ENCODE results near the gene PRR12.

DNA sequence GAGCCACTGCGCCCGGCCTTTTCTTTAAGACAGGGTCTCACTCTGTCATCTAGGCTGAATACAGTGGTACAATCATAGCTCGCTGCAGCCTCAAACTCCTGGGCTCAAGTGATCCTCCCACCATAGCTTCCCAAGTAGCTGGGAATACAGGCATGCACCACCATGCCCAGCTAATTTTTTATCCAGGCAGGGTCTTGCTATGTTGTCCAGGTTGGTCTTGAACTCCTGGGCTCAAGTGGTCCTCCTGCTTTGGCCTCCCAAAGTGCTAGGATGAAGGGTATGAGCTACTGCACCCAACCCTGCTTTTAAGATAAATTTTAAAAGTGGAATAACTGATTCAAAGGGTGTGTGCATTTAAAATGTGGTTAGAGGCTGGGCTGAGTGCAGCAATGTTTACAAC lies 24.7 kb upstream of the PRR12 start:
- TF ChIP-seq CTCF (IDR thresholded peaks at IDR 0.05): no peak
- TF ChIP-seq POLR2A (IDR thresholded peaks at IDR 0.05): no peak
